Frontal cortex (tissue), 4 donors: ENCODE results near the gene FLVCR2. TPM values are rescaled to one million over a fixed set of nuclear protein-coding genes. Genes with fewer than 3 reads are reported as not detected.
"Not testable (repeated sequence)": the region's sequence is repeated elsewhere in the genome, so short reads cannot be mapped to it uniquely, and the experiment has no call there.

Source experiments
- DNase-seq, 2 donors: peaks; one replicate each; pipeline ENCODE4 v3.0.0; 2012; ENCODE audit warnings: low spot score in 2 of 2
- FAIRE-seq: peaks from 2 replicates; lab custom pipeline; 2012; peaks lifted over from hg19 to GRCh38; lab: Jason Lieb, UNC
- total RNA-seq: library from RNA; depleted of rRNA; stranded (reverse); fragments of >200 nt; gene quantifications from one replicate; pipeline ENCODE4 v1.2.3, GENCODE V29; 2014
- donor health status: control.
- donor health status: control.
- donor health status: control.

Gene FLVCR2
- total RNA-seq, 1 donor from 2014 or later: 2.9 TPM

DNA sequence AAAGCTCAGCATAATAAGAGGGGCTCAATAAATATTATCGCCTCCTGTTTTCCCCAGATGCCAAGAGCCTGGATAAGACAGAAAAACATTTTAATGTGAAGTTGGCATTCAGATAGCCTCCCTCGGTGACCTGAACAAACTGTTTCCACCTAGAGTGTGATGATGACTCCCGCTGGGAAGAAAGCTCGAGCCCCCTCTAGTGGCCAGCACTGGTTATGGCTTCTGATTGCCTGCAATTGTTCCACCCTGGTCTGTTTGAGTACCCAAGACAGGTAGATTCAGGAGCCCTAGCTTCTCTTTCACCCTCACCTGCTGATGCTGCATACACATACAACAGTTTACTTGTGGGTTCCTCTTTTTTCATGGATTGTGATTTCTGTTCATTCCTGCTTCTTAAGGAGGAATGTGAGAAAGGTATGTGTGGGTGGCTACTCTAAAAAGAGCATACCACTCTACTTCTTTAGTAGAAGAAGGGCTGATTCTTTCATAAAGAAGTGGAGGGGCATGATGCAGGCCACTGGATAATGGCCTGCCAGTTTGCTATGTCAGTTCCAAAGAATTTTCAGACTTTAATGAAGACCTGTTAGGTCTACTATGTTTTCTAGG lies 75.8 kb downstream of the FLVCR2 start:
- peak; percentile 35 to 72 for DNase-seq
- no peak for FAIRE-seq

DNA sequence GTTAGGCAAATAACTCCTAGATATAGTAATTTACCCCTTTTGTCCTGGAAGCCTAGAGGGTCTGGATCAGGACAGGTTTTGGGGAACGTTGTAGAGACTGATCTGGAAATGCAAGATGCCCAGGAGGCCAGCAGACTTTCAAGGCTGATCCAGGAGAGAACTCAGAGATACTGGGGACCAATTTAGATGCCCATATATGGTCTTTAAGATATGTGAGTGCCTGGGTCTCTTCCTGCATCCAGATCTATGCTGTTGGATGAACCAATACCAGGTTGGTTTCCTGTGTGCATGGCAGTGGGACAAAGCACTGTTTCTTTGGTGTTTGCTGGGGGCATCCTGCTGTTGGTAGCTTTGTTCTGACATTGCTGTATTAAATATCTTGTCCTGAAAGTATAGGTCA lies 76.8 kb downstream of the FLVCR2 start:
- FAIRE-seq (no peak), DNase-seq (no peak)

DNA sequence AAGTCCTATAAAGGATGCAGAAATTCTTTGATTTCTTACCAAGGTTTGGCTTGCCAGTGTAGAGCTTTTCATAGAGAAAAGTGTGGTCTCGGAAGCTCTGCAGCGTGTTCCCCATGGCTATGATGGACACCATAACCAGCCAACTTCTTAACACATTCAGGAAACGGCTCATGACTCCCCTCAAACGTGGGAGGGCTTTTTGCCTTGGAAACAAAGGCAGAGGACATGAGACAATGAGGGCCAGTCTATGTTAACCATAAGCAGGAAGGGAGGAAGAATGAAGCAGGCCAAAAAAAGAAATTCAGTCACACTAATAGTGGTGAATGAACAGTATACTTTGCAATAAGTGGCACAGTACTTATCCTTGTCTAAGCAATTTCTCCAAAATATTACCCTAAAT lies 78.9 kb downstream of the FLVCR2 start:
- FAIRE-seq (no peak), DNase-seq (no peak)

DNA sequence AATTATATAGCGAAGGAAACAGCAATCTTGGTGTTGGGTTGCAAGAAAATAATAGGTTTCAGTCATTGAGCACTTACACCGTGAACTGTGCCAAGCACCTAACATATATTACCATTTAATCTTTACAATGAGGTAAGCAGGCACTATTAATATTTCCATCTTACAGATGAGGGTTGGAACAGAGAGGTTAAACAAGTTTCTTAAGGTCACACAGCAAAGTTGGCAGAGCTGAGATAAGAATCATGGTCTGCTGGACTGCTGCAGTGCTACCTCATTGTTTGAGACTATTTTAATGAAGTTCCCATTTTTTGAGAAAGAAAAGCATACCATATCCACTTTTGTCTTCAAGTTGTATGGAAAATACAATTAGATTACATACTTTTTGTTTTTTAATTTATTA lies 80.5 kb downstream of the FLVCR2 start:
- FAIRE-seq (no peak), DNase-seq (no peak)

DNA sequence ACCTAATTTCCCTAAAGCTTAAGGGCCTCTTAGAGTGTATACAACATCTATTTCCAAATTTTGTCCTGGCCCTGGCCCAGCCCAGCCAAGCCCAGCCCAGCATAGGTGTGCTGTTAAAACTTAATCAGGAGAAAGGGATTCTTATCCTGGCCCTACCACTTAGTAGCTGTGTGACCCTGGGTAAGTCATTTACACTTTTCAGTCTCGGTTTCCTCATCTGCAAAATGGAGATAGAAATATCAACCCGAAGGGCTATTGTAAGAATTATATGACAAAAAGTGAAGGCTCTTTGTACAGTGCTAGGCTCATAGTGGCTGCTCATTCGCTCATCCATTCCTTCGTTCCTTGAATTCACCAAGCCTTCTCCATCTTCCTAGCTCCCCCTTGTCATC lies 81.8 kb downstream of the FLVCR2 start:
- DNase-seq (no peak), FAIRE-seq (no peak)

DNA sequence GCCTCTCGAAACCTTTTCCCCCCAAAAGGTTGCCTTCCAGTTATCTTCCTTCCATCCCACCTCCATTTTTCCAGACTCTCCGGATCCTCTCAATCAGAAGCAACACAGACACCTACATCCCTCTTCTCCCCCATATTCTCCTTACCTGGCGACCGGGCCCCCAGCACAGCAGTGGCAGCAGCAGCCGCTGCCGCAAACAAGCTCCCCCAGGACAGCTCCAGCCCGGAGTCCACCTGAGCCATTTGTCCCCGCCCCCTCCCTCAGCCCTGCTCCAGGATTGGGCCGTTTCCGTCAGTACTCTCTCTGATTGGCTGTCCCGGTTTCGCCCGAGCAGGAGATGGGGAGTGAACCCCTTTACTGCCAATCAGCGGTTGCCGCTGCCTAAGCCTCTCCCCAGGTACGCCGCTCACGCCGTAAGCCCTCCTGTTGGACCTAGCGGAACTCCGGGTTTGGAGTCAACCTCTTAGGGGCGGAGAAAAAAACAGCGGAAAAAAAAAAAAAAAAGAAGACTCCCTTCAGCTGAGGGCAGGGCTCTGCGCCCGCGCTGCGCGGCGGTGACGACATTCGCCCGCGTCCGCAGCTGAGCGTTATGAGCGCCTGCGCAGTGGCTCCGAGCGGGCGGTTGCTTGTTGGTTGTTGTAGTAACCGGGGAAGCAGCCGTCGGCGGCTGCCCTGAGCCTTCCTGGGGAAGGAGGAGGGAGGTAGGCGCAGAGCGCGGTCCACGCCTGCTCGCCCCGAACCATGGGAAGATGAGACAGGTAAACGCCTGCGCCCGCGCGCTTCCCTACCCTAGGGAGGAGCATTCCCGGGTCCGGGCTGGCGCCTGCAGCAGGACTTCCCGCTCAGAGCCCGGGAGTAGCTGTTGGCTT lies 82.4 kb downstream of the FLVCR2 start, which contains the start of the genes ERG28 and TTLL5:
TSS of gene ERG28 (minus strand) at position 247 of the 869 bp plus-strand sequence. CDS start 3,374 bp downstream, outside the sequence.
TSS of gene TTLL5 (plus strand) at position 617 of the 869 bp plus-strand sequence. CDS start 1,904 bp downstream, outside the sequence.
- DNase-seq (peak; percentile 82 to 91), FAIRE-seq (peak; percentile 3)

DNA sequence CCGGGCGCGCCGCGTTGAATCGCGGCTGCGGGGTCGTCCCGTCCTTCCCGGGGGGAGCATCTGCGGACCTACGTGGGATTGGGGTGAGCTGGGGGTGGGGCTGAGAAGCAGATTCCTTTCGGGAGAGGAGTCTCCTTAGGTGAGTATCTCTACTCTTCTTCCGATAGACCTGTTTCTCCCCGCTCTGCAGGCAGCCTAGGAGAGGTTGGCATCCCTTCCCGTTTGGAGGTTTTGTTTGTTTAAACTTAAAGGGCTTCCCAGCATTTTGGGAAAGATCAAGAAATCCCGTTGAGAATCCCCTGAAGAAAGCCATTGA lies 83.0 kb downstream of the FLVCR2 start:
- FAIRE-seq (no peak), DNase-seq (no peak)

DNA sequence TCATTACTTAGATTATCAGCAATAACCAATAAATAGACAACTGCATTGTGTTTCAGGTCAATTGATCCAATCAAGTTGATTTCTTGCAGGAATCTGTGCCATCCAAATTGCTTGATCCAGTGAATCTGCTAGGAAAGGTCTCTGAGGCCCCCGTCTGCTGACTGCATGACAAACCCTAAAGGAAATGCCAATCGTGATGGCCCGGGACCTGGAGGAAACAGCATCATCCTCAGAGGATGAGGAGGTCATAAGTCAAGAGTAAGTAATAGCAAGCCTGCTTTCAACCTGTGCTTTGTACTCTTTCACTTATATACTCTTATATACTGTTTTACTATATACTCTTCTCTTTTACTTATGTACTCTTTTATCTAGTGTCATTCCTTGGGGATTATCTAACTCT lies 84.5 kb downstream of the FLVCR2 start:
- DNase-seq: no peak
- no peak for FAIRE-seq

DNA sequence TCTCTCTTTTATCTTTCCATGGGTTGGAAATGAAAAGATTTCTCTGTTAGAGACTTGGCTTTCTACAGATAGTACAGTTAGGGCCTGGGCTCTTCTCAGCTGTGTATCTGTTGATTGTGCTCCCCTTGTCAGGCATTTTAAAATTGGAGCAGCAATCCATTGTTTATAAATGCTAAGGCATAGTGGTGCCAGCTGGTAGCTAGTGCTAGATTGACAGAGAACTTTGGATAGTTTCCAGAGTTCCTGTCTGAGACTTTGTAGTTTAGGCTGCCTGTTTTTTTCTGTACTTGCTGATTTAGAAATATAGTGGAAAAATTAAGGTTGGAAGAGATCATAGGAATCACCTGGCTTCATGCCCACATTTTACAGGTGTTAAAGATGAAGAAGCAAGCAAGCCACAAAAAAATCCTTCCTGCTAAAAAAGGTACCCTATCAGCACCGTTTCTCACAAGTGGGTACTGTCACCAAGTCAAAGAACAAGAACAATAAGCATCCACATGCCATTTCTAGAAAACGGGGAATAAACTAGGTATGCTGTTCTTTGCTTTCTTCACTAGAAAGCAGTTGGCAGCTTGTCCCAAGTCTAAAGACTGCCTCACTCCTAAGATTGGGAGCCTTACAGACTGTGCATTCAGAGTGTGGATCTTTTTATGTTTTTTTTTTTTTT lies 88.8 kb downstream of the FLVCR2 start:
- DNase-seq (no peak), FAIRE-seq (no peak)

DNA sequence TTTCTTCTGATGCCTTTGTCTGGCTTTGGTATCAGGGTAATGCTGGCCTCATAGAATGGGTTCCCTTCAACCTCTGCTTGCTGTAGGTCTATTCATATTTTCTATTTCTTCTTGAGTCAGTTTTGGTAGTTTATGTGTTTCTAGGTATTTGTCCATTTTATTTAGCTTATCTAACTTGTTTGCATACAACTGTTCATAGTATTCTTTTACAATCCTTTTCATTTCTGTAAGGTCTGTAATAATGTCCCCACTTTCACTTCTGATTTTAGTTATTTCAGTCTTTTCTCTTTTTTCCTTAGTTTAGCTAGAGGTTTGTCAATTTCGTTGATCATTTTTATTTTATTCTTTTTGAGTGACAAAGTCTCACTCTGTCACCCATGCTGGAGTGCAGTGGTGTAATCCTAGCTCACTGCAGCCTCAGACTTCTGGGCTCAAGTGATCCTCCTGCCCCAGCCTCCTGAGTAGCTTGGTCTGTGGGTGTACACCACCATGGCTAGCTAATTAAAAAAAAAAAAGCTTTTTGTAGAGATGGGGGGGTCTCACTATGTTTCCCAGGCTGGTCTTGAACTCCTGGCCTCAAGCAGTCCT lies 94.3 kb downstream of the FLVCR2 start:
- DNase-seq (no peak), FAIRE-seq (no peak)

DNA sequence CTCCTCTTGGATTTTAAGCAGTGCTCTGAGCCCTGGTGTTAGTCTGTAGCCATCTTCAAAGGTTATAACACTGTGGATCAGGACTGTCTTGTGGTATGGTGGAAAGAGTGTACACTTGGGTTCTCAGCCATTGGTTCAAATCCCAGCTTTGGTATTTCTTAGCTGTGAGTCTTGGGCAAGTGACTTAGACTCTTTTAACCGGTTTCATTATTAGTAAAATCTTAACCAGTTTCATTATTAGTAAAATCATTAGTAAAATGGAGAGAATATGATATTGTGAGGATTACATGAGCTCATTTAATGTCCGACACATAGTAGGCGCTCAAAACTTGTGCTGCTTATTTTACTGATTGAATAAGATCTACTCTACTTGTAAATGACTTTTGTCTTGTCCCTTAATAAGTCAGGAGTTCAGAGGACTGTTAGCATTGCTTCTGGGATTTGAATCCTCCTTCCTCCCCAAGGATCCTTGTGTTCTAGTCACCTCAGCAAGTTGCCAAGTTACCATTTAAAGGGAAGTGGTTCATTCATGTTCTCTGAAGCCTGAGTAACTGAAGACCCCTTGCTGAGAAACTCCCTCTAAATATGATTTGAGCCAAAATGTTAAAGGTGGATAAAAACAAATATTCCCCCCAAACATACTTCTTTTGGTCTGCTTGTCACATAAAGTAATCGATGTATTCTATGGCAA lies 95.1 kb downstream of the FLVCR2 start:
- no peak for DNase-seq
- FAIRE-seq: no peak

DNA sequence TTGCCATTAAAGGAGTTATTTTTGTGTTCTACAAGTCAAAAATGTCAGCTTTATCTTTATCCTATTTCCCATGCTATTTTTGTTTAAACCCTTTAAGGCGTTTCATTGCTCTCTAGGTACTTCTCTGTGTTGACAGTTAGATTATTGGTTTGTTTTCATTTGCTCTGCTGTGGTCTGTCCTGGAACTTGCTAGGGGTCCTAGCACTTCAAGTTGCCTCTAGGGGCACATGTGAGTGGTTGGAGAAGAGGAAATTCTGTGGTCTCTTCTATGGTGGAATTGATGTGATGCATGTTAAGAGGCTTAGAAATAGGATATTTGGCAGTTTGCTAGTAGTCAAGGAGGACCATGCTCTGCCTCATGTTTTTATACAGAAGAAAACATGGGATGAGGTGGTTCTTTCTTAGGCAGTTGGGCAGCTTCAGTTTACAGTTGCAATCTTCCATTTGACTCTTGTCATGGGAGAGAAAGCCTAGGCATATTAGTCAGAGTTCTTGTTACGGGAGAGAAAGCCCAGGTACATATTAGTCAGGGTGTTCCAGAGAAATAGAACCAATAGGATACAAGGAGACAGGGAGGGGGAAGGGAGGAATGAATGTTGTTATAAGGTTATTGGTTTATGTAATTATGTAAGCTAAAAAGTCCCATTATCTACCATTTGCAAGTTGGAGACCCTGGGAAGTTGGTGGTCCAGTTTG lies 97.0 kb downstream of the FLVCR2 start:
- no peak for DNase-seq
- no peak for FAIRE-seq

DNA sequence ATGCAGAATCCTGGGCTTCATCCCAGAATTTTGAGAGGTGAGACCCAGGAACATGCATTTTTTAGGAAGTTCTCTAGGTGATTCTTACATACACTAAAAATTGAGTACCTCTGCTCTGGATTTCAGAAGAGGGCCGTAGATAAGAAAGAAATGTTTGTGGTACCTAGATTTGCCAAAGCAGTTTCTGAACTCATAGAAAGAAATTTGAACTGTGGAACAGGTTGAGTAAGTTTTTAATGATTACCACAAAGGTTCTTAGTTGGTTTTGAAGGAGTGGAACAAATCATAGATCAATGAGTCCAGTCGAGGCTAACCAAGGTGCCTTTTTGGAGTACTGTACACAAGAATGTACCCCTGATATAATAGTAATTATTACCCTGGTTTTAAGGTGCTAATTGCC lies 107.5 kb downstream of the FLVCR2 start:
- FAIRE-seq (no peak), DNase-seq (no peak)

DNA sequence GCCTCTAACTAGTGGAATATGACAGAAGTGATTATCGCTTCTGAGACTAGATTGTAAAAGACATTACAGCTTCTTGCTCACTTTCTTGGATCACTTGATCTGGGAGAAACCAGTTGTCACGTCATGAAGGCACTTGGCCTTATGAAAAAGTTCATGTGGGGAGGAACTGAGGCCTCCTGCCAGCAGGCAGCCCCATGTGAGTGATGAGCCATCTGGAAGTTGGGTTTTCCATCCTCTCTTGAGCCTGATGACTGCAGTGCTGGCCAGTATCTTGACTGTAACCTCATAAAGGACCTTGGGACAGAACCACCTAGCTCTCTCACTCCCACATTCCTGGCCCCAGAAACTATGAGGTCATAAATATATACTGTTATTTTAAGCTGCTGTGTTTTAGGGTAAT lies 110.6 kb downstream of the FLVCR2 start:
- DNase-seq: no peak
- no peak for FAIRE-seq

DNA sequence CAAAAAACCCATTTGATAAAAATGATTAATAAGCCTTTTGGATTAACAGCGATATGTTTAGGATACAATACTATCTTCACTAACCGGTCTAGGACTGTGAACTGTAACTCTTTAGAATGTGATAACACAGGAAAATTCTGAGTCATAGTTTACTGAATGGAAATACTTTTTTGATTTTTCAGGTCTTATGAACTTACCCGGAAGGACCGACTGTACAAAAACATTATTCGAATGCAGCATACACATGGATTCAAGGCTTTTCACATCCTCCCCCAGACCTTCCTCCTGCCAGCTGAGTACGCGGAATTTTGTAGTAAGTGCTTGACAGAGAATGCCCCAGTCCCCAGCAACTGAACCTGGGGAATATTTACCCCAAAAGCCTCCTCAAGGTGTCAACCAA lies 111.6 kb downstream of the FLVCR2 start:
- FAIRE-seq: no peak

DNA sequence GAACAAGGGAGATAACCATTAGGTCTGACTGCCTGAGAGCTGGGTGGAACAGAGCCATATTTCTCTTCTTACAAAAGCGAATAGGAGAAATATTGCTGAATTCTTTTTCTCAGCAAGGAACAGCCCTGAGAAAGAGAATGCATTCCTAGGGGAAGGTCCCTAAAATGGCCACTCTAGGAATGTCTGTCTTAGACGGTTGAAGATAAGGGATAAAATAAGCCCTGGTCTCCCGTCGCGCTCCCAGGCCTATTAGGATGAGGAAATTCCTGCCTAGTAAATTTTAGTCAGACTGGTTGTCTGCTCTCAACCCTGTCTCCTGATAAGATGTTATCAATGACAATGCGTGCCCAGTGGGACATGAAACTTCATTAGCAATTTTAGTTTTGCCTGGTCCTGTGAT lies 116.6 kb downstream of the FLVCR2 start:
- not testable (repeated sequence) for DNase-seq, FAIRE-seq

More for the DNA sequence above, 111.6 kb downstream of the FLVCR2 start:
- no peak for DNase-seq

DNA sequence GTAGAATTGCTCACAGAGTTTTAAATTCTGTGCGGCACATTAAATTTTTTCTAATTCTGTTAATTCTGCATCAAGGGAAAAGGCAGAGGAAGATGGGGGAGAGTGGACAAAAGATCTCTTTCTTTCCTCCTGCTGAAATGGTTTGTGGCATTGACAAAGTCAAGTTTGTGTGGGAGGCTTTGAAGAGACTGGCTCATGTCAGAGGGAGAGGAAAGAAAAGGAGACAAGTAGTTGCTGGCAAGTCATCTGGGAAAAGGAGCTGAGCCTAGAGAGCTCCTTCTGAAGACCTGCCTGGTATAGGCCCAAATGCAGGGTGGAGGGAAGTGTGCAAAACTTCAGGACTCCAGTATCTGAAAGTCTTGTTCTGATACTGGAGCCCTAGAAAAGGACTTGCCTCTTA lies 119.0 kb downstream of the FLVCR2 start:
- FAIRE-seq (no peak), DNase-seq (no peak)
